Measurements from ENCODE around the gene SLC6A9.

SLC6A9 gene

DNA sequence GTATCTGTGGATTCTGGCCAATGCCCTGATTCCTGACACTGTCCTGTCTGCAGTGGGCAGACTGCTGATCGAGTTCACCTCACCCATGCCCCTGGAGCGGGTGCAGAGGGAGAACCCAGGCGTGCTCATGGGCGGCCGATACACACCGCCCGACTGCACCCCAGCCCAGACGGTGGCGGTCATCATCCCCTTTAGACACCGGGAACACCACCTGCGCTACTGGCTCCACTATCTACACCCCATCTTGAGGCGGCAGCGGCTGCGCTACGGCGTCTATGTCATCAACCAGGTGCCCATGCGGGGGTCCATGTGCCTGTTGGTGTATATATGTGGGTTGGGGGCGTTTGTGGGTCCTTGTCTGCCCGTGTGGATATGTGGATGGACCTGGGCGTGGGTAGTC lies 49.6 kb downstream of the SLC6A9 start:
- no peak for DNase-seq

DNA sequence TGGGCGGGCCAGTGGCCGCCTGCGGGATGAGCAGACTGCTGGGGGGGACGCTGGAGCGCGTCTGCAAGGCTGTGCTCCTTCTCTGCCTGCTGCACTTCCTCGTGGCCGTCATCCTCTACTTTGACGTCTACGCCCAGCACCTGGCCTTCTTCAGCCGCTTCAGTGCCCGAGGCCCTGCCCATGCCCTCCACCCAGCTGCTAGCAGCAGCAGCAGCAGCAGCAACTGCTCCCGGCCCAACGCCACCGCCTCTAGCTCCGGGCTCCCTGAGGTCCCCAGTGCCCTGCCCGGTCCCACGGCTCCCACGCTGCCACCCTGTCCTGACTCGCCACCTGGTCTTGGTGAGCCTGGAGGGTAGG lies 50.1 kb downstream of the SLC6A9 start:
- DNase-seq = no peak

DNA sequence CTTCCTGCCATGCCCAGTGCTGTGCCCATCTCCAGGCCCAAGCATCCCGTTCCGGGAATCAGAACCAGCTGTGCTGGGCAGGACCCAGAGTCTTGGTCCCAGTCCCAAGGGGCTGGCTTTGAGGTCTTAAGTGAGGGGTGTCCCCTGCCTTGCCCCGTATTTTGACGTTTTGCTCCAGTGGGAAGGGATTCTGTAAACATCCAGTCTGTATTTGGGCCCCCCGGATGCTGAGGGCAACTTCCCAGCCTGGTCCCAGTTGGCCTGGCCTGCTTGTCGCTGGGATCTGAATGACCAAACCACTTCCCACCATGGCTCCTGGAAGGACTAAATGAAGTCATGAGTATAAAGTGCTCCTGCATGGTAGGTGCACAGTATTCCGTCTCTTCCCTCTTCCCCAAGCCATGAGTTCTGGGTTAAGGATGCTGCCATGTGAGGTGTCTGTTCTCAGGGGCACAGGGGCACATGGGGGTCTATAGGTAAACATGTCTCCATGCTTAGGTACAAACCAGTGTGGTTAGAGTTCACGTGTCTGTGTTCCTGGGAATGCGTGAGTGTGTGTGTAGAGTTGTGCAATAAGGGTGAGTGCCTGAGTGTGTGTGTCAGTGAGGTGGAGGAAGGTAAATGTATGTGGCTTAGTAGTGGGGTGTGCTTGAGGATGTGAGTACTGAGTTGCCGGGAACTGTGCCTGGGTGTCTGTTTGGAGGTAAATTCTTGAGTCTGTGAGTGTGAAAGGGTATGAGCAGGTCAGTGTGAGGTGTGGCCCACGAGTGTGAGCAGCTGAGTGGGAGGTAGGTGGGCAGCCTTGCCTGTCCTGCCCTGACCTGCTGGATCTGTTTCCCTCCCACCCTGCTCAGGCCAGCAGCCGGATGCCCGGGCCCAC lies 50.8 kb downstream of the SLC6A9 start:
- no peak for DNase-seq

DNA sequence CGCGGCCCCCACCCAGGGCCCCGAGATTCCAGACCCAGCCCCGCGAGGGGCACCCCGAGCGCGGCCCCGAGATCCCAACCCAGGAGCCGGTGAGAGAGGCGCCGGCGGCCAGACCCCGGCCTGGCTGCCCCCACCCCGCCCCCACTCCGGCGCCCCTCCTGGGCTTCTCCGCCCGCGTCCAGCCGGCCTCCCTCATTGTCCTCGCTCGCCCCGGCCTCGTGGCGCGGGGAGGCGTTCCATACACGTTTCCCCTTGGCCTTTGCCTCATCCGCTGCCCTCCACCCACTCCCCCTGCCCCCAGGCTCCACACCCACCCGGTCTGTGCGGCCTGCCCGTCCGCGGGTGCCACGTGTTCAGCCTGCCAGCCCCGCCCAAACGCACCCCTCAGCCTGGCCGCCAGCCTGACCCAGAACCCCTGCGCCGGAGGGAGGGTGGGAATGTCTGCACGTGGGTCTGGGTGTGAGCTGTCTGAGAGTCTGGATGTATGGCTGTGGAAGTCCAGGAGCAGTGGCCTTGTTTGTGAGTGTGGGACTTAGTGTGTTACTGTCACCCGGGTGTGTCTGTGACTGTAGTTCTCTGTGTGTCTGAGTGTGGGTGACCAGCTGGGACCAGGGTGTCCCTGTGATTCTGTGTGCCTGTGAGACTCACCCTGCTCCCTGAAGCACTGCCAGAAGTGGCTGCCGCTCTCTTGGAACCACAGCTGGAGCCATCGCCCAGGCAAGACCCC lies 51.6 kb downstream of the SLC6A9 start:
- DNase-seq = peak; percentile 19

DNA sequence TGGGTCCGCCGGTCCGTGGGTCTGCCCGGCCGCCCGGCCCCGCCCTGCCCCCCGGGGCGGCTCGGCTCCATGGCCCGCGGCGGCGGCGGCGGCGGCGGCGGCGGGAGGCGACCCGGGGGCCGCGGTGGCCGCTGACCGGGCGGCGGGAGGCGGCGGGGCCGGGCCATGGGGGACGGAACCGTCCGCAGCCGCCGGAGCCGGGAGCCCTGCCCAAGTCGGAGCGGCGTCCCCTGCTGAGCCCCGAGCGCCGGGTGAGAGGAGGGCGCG lies 52.1 kb downstream of the SLC6A9 start:
- DNase-seq = no peak

DNA sequence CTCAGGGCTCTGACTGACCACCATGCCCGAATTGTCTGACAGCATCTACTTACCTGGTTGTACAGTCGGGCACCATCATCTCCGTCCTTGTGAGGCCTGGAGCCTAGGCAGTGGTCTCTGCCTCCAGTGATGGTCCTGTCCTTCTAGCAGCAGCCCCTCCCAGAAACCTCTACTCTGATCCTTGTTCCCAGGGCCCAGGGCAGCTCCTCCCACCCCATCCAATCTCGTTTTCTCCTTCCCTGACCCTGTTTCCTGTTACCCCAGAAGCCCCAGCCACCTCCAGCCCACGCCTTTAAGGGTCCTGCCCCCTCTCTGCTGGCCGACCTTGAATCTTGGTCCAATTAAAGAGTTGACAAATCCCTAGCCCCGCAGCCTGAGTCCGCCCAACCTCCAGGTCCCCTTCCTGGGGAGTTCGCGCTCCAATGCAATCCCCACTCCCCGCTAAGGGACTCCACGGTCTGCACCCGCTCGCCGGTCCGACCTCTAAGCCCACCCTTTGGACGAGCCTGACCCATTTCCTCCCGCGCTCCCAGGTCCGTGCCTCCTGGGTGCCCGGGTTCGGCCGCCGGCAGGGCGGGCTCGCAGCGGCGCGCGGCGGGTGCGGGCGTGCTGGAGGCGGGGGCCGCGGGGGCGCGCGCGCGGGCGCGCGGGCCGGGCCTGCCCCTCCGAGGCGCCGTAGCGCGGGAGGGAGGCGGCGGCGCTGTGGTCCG lies 52.6 kb downstream of the SLC6A9 start, which contains the start of gene B4GALT2:
B4GALT2 (plus strand) TSS at position 660 of the 710 bp plus-strand sequence. CDS start 1,951 bp downstream, outside the sequence.
- DNase-seq = peak; percentile 35

DNA sequence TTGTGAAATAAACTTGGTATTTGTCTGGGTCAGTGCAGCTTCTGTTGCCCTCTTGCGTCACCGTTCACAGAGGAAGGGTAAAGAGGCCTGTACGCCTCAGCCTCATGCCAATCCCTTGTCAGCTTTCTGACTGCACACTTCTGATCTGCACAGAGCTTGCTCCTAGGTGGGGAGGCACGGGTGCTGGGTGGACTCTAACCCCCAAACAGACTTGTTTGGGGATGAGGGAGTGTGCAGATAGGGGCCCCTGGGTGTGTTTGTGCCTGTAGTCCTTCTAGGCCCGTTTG lies 53.1 kb downstream of the SLC6A9 start:
- DNase-seq = no peak

DNA sequence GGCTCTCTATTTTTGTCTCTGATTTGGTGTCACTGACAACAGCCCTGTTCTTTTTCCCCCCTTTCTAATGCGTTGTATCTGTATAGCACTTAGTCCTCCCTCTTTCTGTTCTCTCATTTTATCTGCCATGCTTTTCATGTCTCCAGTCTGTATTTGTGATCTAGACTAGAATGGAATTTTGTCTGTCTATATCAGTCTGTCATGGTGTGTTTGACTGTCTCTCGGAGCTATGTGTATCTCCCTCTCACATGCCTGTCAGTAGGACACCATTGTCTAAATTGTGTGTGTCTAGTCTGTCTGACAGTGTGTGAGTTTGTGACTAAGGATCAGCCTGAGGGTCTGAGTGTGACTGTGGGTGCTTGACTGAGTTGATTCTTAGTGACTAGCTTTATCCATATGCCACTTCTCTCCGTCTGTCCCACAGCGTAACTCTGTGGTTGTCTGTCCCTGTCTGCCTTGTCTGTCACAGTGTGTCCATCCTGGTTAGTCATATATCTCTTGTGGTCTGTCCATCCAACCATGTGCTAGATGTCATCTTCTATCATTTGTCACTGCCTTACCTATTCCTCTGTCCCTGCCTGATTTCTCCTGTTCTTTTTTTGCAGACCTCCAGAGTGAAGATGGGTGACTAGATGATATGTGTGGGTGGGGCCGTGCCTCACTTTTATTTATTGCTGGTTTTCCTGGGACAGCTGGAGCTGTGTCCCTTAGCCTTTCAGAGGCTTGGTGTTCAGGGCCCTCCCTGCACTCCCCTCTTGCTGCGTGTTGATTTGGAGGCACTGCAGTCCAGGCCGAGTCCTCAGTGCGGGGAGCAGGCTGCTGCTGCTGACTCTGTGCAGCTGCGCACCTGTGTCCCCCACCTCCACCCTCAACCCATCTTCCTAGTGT lies 53.6 kb downstream of the SLC6A9 start:
- DNase-seq = no peak

DNA sequence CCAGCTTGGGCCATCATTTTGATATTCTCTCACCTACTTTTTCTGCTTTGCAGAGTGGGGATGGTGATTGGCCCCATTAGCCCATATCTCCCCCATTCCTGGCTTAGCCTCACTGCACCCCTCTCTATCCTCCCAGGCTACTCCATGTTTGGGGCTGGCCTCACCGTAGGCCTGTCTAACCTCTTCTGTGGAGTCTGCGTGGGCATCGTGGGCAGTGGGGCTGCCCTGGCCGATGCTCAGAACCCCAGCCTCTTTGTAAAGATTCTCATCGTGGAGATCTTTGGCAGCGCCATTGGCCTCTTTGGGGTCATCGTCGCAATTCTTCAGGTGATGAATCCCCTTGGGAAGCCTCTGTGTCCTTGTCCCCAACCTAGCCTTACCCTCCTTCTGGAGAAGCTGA lies 54.4 kb downstream of the SLC6A9 start:
- no peak for DNase-seq

DNA sequence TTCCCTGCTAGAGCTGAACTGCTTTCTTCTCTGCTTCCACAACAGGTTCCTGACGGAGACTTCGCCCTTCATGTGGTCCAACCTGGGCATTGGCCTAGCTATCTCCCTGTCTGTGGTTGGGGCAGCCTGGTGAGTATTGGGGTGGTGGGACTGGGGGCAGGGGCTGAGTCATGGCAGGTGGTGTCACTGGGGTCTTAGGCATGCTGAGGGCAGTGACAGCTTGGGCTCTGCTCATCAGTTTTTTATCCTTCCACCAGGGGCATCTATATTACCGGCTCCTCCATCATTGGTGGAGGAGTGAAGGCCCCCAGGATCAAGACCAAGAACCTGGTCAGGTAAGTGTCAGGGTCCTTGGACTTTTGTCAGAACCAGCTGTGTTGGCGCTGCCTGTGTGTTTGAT lies 55.2 kb downstream of the SLC6A9 start:
- no peak for DNase-seq

DNA sequence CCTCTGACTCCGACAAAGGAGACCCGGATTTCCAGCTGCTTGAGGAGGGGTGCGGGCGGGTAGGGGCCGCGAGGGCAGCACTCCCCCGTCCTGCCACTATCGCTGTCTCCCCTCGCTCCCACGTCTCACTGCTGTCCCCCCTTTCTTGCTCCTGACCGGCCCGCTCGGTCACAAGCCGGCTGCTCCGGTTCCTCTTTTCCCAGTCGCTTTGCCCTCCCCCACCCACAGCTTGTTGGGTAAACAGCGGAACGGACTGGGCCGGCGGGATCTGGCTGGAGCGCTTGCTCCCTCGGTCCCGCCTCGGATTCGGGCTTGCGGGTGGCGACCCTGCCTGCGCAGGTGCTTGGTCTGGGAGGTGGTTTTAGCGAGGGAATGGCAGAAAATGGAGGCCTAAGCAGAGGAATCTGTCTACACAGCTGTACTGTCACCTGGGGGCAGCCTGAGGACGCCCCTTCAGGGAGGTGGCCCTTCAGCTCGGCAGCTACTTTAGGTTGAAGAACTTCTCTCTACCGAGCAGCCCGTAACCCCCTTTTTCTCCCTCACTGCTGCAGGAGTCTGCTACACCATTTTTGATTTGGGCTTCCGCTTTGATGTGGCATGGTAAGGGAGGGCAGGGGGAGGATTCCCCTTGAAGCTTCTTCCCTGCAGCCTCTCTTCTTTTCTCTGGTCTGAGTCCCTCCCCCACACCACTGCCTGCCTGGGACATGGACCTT lies 55.9 kb downstream of the SLC6A9 start:
- DNase-seq = no peak

DNA sequence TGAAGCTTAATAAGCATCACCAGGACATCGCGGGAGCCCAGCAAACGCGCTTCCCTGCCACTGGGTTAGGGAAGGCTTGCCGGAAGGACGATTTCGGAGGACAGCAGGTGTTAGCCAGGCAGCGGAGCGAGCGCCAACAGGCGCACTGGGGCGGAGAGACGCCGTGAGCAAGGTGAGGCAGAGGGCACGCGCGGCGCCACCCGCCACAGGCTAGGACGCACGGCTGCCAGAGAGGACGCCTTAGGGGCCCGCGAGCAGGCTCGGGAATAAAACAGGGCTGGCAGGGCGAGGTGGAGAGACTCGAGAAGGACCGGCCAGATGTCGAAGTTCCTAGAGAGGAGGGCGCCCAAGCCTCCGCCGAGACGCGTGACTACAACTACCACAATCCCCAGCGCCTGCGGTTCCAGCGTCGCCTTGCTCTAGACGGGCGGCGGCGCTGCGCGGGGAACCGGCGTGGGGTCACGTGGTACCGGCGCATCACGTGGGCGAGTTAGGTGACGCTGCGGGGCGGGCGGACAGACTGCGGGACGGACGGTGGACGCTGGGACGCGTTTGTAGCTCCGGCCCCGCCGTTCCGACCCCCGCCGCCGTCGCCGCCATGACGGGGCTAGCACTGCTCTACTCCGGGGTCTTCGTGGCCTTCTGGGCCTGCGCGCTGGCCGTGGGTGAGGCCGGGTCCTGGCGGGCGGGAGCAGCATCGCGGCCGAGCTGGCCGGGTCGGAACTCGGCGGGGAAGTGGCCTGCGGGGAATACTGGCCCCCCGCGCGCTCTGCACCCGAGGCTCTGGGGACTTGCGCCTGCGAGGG lies 56.6 kb downstream of the SLC6A9 start, which contains the start of gene ATP6V0B:
ATP6V0B (plus strand) TSS at position 518 of the 806 bp plus-strand sequence; CDS start at position 599, 81 bp downstream.
- DNase-seq = peak; percentile 90

DNA sequence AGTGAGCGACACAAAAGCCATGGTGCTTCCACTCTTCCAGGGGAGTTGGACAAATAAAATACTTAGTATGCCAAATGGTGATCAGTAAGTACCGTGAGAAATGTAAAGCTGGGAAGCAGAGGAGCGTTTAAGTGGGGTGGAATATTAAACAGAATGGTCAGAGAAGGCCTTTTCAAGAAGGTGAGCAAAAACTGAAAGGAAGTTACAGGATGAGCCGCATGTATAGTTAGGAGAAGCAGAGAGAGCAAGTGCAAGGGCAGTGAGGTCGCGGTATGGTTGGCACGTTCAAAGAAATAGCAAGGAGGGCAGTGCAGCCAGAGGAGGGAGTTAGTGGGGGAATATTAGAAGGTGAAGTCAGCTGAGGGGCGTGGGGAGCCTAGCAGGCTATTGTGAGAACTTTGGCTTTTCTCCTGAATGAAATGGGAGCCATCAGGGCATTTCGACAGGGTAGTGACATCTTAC lies 57.2 kb downstream of the SLC6A9 start:
- peak; percentile 83 for DNase-seq

DNA sequence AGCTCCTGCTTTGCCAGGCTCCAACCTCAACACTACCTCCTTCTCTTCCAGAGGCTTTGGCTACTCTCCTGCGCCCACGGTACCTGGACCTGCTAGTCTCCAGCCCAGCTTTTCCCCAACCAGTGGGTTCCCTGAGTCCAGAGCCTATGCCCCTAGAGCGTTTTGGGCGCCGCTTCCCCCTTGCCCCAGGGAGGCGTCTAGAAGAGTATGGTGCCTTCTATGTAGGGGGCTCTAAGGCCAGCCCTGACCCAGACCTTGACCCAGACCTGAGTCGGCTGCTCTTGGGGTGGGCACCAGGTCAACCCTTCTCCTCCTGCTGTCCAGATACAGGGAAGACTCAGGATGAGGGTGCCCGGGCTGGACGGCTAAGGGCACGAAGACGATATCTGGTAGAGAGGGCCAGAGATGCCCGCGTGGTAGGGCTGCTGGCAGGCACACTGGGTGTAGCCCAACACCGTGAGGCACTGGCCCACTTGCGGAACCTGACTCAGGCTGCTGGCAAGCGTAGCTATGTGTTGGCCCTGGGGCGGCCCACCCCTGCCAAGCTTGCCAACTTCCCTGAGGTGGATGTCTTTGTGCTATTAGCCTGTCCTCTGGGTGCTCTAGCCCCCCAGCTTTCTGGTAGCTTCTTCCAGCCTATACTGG lies 59.8 kb downstream of the SLC6A9 start:
- DNase-seq = no peak

DNA sequence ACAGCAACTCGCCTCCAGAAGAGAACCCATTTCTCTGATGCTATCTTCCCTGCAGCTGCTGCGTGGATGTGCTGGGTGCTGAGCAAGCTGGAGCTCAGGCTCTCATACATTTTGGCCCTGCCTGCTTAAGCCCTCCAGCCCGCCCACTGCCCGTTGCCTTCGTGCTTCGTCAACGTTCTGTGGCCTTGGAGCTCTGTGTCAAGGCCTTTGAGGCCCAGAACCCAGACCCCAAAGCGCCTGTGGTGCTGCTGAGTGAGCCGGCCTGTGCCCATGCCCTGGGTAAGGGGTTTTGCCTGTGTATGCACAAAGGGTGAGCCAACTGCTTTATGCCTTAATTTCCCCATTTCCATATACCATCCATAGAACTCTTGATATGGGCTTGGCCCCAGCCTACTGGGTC lies 60.4 kb downstream of the SLC6A9 start:
- DNase-seq = no peak

DNA sequence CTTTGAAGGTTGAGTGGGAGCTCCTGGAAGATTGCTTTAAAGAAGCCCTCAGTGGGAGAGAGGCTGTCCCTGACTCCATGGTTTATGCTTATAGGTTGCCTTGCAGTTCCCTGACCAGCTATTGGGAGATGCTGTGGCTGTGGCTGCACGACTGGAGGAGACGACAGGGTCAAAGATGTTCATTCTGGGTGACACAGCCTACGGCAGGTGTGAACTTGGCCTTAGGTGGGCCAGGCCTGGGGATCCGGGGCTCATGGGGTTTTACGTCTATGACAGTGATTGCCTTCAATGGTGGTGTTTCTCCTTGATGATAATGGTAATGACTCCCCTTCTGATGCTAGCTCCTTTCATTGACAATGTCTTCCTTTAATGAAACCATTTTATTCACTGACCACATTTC lies 60.8 kb downstream of the SLC6A9 start:
- DNase-seq = no peak

DNA sequence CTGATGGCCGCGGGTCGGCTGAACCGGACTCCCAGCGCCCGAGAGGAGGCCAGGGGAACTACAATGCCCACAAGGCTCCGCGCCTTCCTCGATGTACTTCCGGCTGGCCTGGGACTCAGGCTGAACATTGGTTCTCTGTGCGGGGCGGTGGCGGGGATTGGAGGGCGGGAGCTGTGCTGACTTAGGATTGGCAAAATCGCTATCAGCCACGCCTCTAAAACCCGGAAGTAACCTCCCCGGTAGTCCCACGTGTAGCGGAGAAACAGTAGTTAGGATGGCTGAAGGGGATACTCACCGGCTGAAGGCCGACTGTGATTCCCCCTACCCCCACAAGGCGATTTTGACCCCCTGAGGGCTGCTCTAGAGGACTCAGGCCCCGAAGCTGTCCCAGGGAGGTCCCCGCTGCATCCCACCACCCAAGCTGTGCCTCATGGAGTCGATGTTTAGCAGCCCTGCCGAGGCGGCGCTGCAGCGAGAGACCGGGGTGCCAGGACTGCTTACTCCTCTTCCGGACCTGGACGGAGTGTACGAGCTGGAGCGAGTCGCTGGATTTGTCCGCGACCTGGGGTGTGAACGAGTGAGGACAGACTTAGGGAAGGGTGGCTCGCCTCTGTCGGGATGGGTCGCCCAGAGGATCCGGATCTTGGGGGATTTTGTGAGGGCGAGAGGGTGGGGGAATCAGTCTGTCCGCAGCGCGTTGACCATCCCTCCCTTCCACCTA lies 61.4 kb downstream of the SLC6A9 start, which contains the start of gene DPH2:
DPH2 (plus strand) TSS at position 265 of the 721 bp plus-strand sequence; CDS start at position 431, 166 bp downstream.
- DNase-seq = peak; percentile 97

DNA sequence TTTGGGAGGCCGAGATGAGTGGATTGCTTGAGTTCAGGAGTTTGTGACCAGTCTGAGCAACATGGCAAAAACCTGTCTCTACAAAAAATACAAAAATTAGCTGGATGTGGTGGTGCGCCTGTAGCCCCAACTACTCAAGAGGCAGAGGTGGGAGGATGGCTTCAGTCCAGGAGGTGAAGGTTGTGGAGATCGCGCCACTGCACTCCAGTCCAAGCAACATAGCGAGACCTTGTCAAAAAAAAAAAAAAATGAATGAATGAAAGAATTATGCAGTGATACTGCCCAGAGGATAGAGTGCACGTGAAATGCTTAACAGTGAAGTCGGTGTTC lies 61.9 kb downstream of the SLC6A9 start:
- no peak for DNase-seq

DNA sequence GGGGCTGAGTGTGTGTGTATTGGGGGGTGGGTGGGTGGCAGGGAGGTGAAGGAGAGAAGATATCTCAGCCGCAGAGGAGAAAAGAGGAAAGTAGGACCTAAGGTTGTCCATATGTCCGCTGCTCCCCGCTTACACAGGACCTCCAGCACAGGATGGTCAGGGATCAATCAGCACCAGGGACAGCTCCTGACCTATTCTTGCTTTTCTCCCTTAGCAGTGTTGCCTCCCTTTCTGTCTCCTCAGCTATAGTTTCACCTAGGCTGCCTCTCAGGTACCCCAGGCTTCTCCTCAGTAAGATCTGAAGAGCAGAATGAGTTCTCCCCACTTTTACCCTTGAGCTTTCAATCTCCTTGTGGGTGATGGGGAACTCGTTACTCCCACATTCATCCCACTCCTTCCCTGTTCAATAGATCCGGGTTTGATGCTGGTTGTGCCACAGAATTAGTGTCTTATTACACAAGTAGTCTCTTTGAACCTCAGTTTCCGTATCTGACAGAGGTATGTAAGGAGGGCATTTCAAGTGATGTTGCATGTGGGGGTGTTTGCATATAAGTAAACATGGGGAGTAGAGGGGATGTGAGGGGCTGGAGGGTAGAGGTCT lies 62.8 kb downstream of the SLC6A9 start:
- DNase-seq = no peak

DNA sequence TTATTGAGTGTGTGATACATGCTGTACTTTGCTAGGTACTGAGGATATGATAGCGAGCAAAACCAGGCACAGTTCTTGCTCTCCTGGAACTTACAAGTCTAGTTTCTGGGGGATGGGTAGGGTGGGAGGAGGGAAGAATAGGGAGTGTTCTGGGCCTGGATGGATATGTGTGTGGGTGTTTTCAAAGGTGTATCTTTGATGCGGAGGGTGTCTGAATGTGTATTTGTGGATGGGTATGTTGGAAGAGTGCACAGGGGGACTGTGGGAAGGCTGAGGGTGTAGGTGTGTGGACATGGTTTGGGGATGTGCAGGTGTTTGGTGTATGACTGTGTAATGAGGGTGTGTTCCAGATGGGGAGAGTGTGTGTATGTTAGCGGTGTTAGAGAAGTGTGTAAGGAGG lies 65.9 kb downstream of the SLC6A9 start:
- no peak for DNase-seq
